ENCODE results near the gene RYR2. TPM values are rescaled to one million over a fixed set of nuclear protein-coding genes. Genes with fewer than 3 reads are reported as not detected.

RYR2 gene
- total and polyA plus RNA-seq, 2 of the 8 experiments (the other 6 are each of a cell fraction or from before 2014, with no cell fraction given), result 1.3 to 4.4 TPM

GRCh38 chr1:237327061-237327460 lies 285.1 kb downstream of the RYR2 start:
- POLR2A ChIA-PET (ENCODE audit: partially characterized antibody), result no interaction called here
- no peak for DNase-seq (ENCODE audit: low read depth in 1 of 2, low spot score in 2 of 2)
- Histone ChIP-seq H3K56ac (replicated peaks; ENCODE audit: insufficient read length, low read depth, low read length) (no peak overlapping the region), H2AFZ (ENCODE audit: low read length) (no peak overlapping the region), H2BK5ac (ENCODE audit: low read depth, low read length) (no peak overlapping the region), H4K8ac (ENCODE audit: extremely low read depth, insufficient read depth, low read length) (no peak overlapping the region), H4K20me1 (replicated peaks in 1 of 2; ENCODE audit: control insufficient read depth in 1 of 2, insufficient read depth in 2 of 2, low read length in 2 of 2) (no peaks in the 10 kb centered on the region), H3K23ac (ENCODE audit: insufficient read length) (no peak overlapping the region), H2BK12ac (ENCODE audit: low read depth, low read length) (no peak overlapping the region), H3K79me1 (ENCODE audit: low read depth, low read length) (no peaks in the 10 kb centered on the region), H3K4me2 (ENCODE audit: insufficient read depth in 1 of 2, low read depth in 2 of 2, low read length in 2 of 2) (no peak overlapping the region), H2AK5ac (ENCODE audit: low read depth, low read length) (no peak overlapping the region), H4K91ac (replicated peaks; ENCODE audit: insufficient read length, low read length) (no peak overlapping the region), H2BK120ac (replicated peaks; ENCODE audit: low read depth, low read length) (no peak overlapping the region), H3K4me1 (replicated peaks in 1 of 4; ENCODE audit: control insufficient read depth in 3 of 4, insufficient read depth in 4 of 4, low read length in 3 of 4) (no peaks in the 10 kb centered on the region), H2BK20ac (ENCODE audit: low read length) (no peak overlapping the region), H3K14ac (ENCODE audit: insufficient read length) (no peak overlapping the region), H3K4me3 (ENCODE audit: extremely low read depth in 1 of 4, insufficient read depth in 2 of 4, low read depth in 3 of 4, low read length in 4 of 4) (no peak overlapping the region), H3K36me3 (ENCODE audit: control insufficient read depth in 2 of 4, insufficient read depth in 4 of 4, low read length in 3 of 4) (peaks cover 0 to 6% (median 0%) of the 10 kb centered on the region in 4 experiments; a peak in 2 of 8 replicates), H3K27ac (ENCODE audit: low read depth, low read length) (no peak overlapping the region), H4K5ac (ENCODE audit: insufficient read length, low read depth, low read length) (no peak overlapping the region), H3K9ac (replicated peaks in 1 of 4; ENCODE audit: extremely low read depth in 1 of 4, low read depth in 3 of 4, low read length in 3 of 4) (no peak overlapping the region), H3K4ac (replicated peaks; ENCODE audit: insufficient read length, low read depth, low read length) (no peak overlapping the region), H3K23me2 (ENCODE audit: low read depth, low read length) (no peaks in the 10 kb centered on the region), H3K18ac (ENCODE audit: extremely low read depth, low read length) (no peak overlapping the region), H3K9me3 (ENCODE audit: insufficient read depth in 2 of 2, low read depth in 1 of 2, low read length in 1 of 2) (peaks cover 0 to 6% of the 10 kb centered on the region in 2 experiments; a peak in 2 of 4 replicates), H3K79me2 (ENCODE audit: control insufficient read depth in 1 of 2, insufficient read depth in 2 of 2, low read length in 2 of 2) (no peaks in the 10 kb centered on the region), H2BK15ac (ENCODE audit: low read length) (no peak overlapping the region), H3K27me3 (replicated peaks in 1 of 4; ENCODE audit: control insufficient read depth in 3 of 4, extremely low read depth in 1 of 4, insufficient read depth in 3 of 4, low read length in 3 of 4) (no peaks in the 10 kb centered on the region)
- no peak for TF ChIP-seq GTF2F1 (IDR thresholded peaks at IDR 0.05; ENCODE audit: borderline replicate concordance, low read depth, low read length)
- TF ChIP-seq BACH1 (IDR thresholded peaks at IDR 0.05; ENCODE audit: low read length), result no peak
- no peak for TF ChIP-seq SP4 (IDR thresholded peaks at IDR 0.05; ENCODE audit: low read length)
- no peak for TF ChIP-seq CEBPB (IDR thresholded peaks at IDR 0.05; ENCODE audit: low read depth, low read length)
- no peak for TF ChIP-seq POLR2A (IDR thresholded peaks at IDR 0.05; ENCODE audit: control extremely low read depth in 1 of 2, low read depth in 2 of 2, low read length in 2 of 2)
- no peak for FAIRE-seq
- CTCF ChIA-PET (ENCODE audit: partially characterized antibody), result interaction anchor here (0.7 to 1.0 kb wide), 2 partner anchors 13 to 1094 kb away, joined by 3 read pairs; no protein-coding TSS in a partner anchor
- WGBS, 2 experiments (ENCODE audit: extremely low coverage in 1 of 2, insufficient coverage in 1 of 2, insufficient read length in 1 of 2, insufficient replicate concordance in 2 of 2, low coverage in 1 of 2, low lambda C conversion rate in 2 of 2, missing lambda C conversion rate in 1 of 2), result 83% methylated on average over 3 of the region's 3 CpGs; no CpG with 5 or more reads in 1 of the 2 experiments
